ENCODE results near the gene NFATC2IP.

NFATC2IP gene

GRCh38 chr16:29014561-29015069 is 63.9 kb downstream of the NFATC2IP start:
- H4K20me1 ChIP-seq (ENCODE audit: insufficient read depth, low read length), result no peaks in the 10 kb centered on the region
- no peak overlapping the region for H3K4me3 ChIP-seq (ENCODE audit: low read length)
- H3K9me2 ChIP-seq (replicated peaks; ENCODE audit: insufficient read depth, low read length), result no peaks in the 10 kb centered on the region
- no peaks in the 10 kb centered on the region for H3K79me2 ChIP-seq (ENCODE audit: low read length)
- no peaks in the 10 kb centered on the region for H3F3A ChIP-seq (ENCODE audit: insufficient read depth, low read length)
- no peaks in the 10 kb centered on the region for H3K4me1 ChIP-seq (ENCODE audit: low read length)
- no peak for DNase-seq
- no peaks in the 10 kb centered on the region for H3K36me3 ChIP-seq (replicated peaks; ENCODE audit: insufficient read depth, low read length)
- TF ChIP-seq EZH2 (optimal IDR thresholded peaks at IDR 0.05; ENCODE audit: low read depth, low read length) (no peak), EZH2phosphoT487 (IDR thresholded peaks at IDR 0.05; ENCODE audit: low read length) (no peak)
- TF ChIP-seq, protein P1, sequence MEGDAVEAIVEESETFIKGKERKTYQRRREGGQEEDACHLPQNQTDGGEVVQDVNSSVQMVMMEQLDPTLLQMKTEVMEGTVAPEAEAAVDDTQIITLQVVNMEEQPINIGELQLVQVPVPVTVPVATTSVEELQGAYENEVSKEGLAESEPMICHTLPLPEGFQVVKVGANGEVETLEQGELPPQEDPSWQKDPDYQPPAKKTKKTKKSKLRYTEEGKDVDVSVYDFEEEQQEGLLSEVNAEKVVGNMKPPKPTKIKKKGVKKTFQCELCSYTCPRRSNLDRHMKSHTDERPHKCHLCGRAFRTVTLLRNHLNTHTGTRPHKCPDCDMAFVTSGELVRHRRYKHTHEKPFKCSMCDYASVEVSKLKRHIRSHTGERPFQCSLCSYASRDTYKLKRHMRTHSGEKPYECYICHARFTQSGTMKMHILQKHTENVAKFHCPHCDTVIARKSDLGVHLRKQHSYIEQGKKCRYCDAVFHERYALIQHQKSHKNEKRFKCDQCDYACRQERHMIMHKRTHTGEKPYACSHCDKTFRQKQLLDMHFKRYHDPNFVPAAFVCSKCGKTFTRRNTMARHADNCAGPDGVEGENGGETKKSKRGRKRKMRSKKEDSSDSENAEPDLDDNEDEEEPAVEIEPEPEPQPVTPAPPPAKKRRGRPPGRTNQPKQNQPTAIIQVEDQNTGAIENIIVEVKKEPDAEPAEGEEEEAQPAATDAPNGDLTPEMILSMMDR (IDR thresholded peaks at IDR 0.05; ENCODE audit: low read length), result no peak
- no peak overlapping the region for H3K27ac ChIP-seq (ENCODE audit: low read length)
- H2AFZ ChIP-seq (ENCODE audit: low read length), result no peak overlapping the region
- no peaks in the 10 kb centered on the region for H3K9me3 ChIP-seq (replicated peaks; ENCODE audit: insufficient read depth, low read length)
- no peak overlapping the region for H3K4me2 ChIP-seq (ENCODE audit: low read depth, low read length)
- H3K27me3 ChIP-seq (replicated peaks; ENCODE audit: insufficient read depth, low read length), result no peaks in the 10 kb centered on the region
- no peak overlapping the region for H3K9ac ChIP-seq (ENCODE audit: low read length)

All from MM.1S (cell line).